GM12878 (cell line): ENCODE data around the gene COBLL1. TPM values are rescaled to one million over a fixed set of nuclear protein-coding genes. Genes with fewer than 3 reads are reported as not detected.

Source experiments
- ATAC-seq: fragments of 200-7000 bp; cut with Tn5 transposase; 3 replicates; pipeline ENCODE4 v1.9.1; 2020; ENCODE audit warnings: mild to moderate bottlenecking, moderate library complexity
- BruUV-seq: library from RNA; stranded (reverse); fragments of 400-500 nt; replicated peaks from 2 replicates; lab custom pipeline; 2021; lab: Mats Ljungman, UMichigan
- CTCF ChIA-PET: fragments of 300-600 bp; sonication (Branson Sonifier 250); formaldehyde crosslinking; extraction: SDS; loops from one replicate; lab custom pipeline; 2021; ENCODE audit warnings: inconsistent platforms; lab: Yijun Ruan, JAX
- POLR2A ChIA-PET: fragments of 350-600 bp; formaldehyde crosslinking; extraction: SDS; loops from one replicate; lab custom pipeline; 2021; ENCODE audit warnings: inconsistent platforms; lab: Charles Lee
- RAD21 ChIA-PET: fragments of 300-600 bp; sonication (Branson Sonifier 250); formaldehyde crosslinking; loops from one replicate; lab custom pipeline; 2023; ENCODE audit warnings: antibody characterized with exemption; ENCODE audit not compliant: unreplicated experiment; lab: Charles Lee
- SMC1A ChIA-PET: fragments of 300-600 bp; sonication (Branson Sonifier 250); formaldehyde crosslinking; loops from one replicate; lab custom pipeline; 2023; ENCODE audit not compliant: unreplicated experiment, uncharacterized antibody; lab: Charles Lee
- DNase-seq: peaks from one replicate; pipeline ENCODE4 v3.0.0-alpha.2; 2011; ENCODE audit warnings: low read depth, low spot score
- FAIRE-seq: peaks from 3 replicates; lab custom pipeline; 2011; peaks lifted over from hg19 to GRCh38; lab: Jason Lieb, UNC
- H2AFZ ChIP-seq: 2 replicates; pipeline ENCODE4 v1.6.0; 2011; ENCODE audit warnings: low read depth, low read length, control low read depth; ENCODE audit not compliant: control insufficient read depth
- H3K27ac ChIP-seq: 2 replicates; pipeline ENCODE4 v1.5.1; 2011; ENCODE audit warnings: control low read depth; ENCODE audit not compliant: control insufficient read depth, insufficient read depth
- H3K27me3 ChIP-seq, 2 experiments: replicated peaks in 1 of 2; 2 replicates each; pipeline versions ENCODE4 v1.6.0 to v1.6.1; 2011; ENCODE audit warnings: low read length in 1 of 2; ENCODE audit not compliant: control insufficient read depth in 2 of 2, insufficient read depth in 2 of 2
- H3K36me3 ChIP-seq, 2 experiments: 2 replicates each; pipeline ENCODE4 v1.5.1; 2011; ENCODE audit warnings: low read length in 1 of 2; ENCODE audit not compliant: control insufficient read depth in 2 of 2, insufficient read depth in 2 of 2
- H3K4me1 ChIP-seq: 2 replicates; pipeline ENCODE4 v1.6.1; 2011; ENCODE audit warnings: mild to moderate bottlenecking, low read length, moderate library complexity, mixed read lengths; ENCODE audit not compliant: control insufficient read depth, insufficient read depth
- H3K4me2 ChIP-seq: 2 replicates; pipeline ENCODE4 v1.6.0; 2011; ENCODE audit warnings: control low read depth; ENCODE audit not compliant: control insufficient read depth, insufficient read depth
- H3K4me3 ChIP-seq: fragments of 200-600 bp; sonication (generic); 2 replicates; pipeline ENCODE4 v1.5.1; 2016
- H3K79me2 ChIP-seq: 2 replicates; pipeline ENCODE4 v1.6.0; 2011; ENCODE audit warnings: low read length; ENCODE audit not compliant: control insufficient read depth, insufficient read depth
- H3K9ac ChIP-seq: 2 replicates; pipeline ENCODE4 v1.8.0; 2011; ENCODE audit warnings: low read length, control low read depth, mixed read lengths; ENCODE audit not compliant: control insufficient read depth, insufficient read depth
- H3K9me3 ChIP-seq: replicated peaks from 3 replicates; pipeline ENCODE4 v1.5.1; 2011; ENCODE audit warnings: mild to moderate bottlenecking, low read length; ENCODE audit not compliant: control insufficient read depth, insufficient read depth
- H4K20me1 ChIP-seq: 2 replicates; pipeline ENCODE4 v1.6.0; 2011; ENCODE audit not compliant: control insufficient read depth, insufficient read depth
- ESRRA ChIP-seq: IDR thresholded peaks from 2 replicates; pipeline ENCODE4 v1.6.1; 2012; ENCODE audit warnings: mild to moderate bottlenecking, low read length, improper control_type of control experiment
- FOXK2 ChIP-seq: fragments of 450-650 bp; IDR thresholded peaks from 2 replicates; pipeline ENCODE4 v1.6.1; 2017; ENCODE audit warnings: mild to moderate bottlenecking, moderate library complexity
- IRF4 ChIP-seq: IDR thresholded peaks from 2 replicates; pipeline ENCODE4 v1.6.1; 2011; ENCODE audit warnings: low read depth, low read length
- MTA2 ChIP-seq: fragments of 450-650 bp; IDR thresholded peaks from 2 replicates; pipeline ENCODE4 v1.6.1; 2016; ENCODE audit warnings: low read depth, mild to moderate bottlenecking, moderate library complexity
- NFIC ChIP-seq: IDR thresholded peaks from 2 replicates; pipeline ENCODE4 v1.6.1; 2012; ENCODE audit warnings: low read depth, mild to moderate bottlenecking, inconsistent platforms, low read length, moderate library complexity
- SMAD1 ChIP-seq: fragments of 450-650 bp; IDR thresholded peaks from 2 replicates; pipeline ENCODE4 v1.6.1; 2018; ENCODE audit warnings: mild to moderate bottlenecking, low read depth; ENCODE audit not compliant: partially characterized antibody
- SMAD5 ChIP-seq: IDR thresholded peaks from 2 replicates; pipeline ENCODE4 v1.6.1; 2016; ENCODE audit warnings: antibody characterized with exemption, low read depth
- SUZ12 ChIP-seq: fragments of 200-600 bp; sonication (generic); IDR thresholded peaks from one replicate; pipeline ENCODE4 v1.6.1; 2018; ENCODE audit warnings: antibody characterized with exemption, mild to moderate bottlenecking; ENCODE audit not compliant: unreplicated experiment
- TCF12 ChIP-seq: IDR thresholded peaks from 2 replicates; pipeline ENCODE4 v1.6.1; 2011; ENCODE audit warnings: low read depth, mild to moderate bottlenecking, low read length
- WGBS: methylation state at CpG from one replicate; pipeline ENCODE4 v1.1.6; 2016; ENCODE audit warnings: low lambda C conversion rate; ENCODE audit not compliant: insufficient replicate concordance, insufficient coverage; ENCODE audit errors: missing lambda C conversion rate; 5-methylcytosine and 5-hydroxymethylcytosine counted together
- in situ Hi-C: fragments of 300-500 bp; cut with MboI; formaldehyde crosslinking; loops from 9 replicates; pipeline ENCODE4 v1.14.3; 2018; ENCODE audit warnings: mixed read lengths
- intact Hi-C: fragments of 100-400 bp; cut with micrococcal nuclease; formaldehyde crosslinking; loops from one replicate; pipeline ENCODE4 v1.14.2; 2022; ENCODE audit not compliant: unreplicated experiment
- polyA plus RNA-seq, 11 experiments: library from polyadenylated mRNA; depleted of rRNA in 4 of 11; unstranded in 6 of 11; stranded (reverse) in 5 of 11; fragments of >200 nt; fragmentation: Nextera tagmentation in 4 of 11; fragmentation: Illumina TruSeq in 1 of 11; extraction: Ambion mirVana in 4 of 11; extraction: Trizol in 1 of 11; gene quantifications; 1 replicate in 1 of 11; 2 replicates in 10 of 11; pipeline versions ENCODE4 v1.2.1 to v1.2.3, GENCODE V29; 2011 to 2016; ENCODE audit warnings: inconsistent platforms in 2 of 11, missing spikeins in 2 of 11, low read depth in 1 of 11
- total RNA-seq, 4 experiments: library from RNA; depleted of rRNA in 3 of 4; stranded (reverse); fragments of >200 nt in 3 of 4; fragmentation: Illumina TruSeq in 1 of 4; extraction: Trizol in 1 of 4; gene quantifications; 2 replicates each; pipeline versions ENCODE4 v1.2.1 to v1.2.3, GENCODE V29; 2013 to 2021

The COBLL1 gene
- total and polyA plus RNA-seq, 10 of the 15 experiments (the other 5 are each of a cell fraction or from before 2014, with no cell fraction given): 0.46 TPM; not detected in 9

- DNase-seq: no peak
- ATAC-seq: no peak
- Histone ChIP-seq H3K9me3 (no peaks in the 10 kb centered on the region), H3K27ac (no peak overlapping the region), H3K4me3 (no peak overlapping the region), H3K36me3 (no peaks in the 10 kb centered on the region), H3K9ac (no peak overlapping the region), H3K79me2 (no peaks in the 10 kb centered on the region), H2AFZ (no peak overlapping the region), H3K4me2 (no peak overlapping the region), H4K20me1 (no peaks in the 10 kb centered on the region)
- in situ Hi-C loops (no loop called here), intact Hi-C loops (no loop called here)
- ChIA-PET POLR2A (no interaction called here), RAD21 (no interaction called here), CTCF (no interaction called here)
- no TSS peak for BruUV-seq
- no peak for FAIRE-seq
- no peak for TF ChIP-seq ESRRA
- TF ChIP-seq, all 136 proteins: peak for 0
- Histone ChIP-seq H3K4me1 (no peaks in the 10 kb centered on the region), H3K27me3 (no peaks in the 10 kb centered on the region)
- SMC1A ChIA-PET: no interaction called here
Measured at GRCh38 chr2:164810843-164811242, 30.8 kb downstream of the COBLL1 start.

DNA sequence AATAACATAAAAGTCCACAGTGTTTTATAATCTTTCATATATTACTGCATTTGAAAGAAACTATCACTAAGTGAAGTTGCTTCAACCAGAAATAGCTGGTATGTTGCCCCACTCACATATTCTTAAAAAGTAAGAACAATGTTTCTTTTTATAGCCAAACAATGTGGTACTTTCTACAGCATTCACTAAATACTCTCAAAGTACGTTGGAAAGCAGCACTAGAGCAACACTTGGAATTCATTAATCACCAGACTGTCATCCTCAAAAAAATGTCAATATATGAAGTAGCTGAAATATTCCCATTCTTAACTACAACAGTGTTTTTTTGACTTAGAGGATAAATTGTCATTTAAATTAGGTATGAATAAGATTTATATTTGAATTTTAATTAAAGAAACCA is 32.8 kb downstream of the COBLL1 start:
- 0% methylated on average over 1 of the region's 1 CpG for WGBS
- no TSS peak for BruUV-seq
- no peak overlapping the region for H3K9ac ChIP-seq
- DNase-seq: no peak
- H3K4me2 ChIP-seq: no peak overlapping the region
- RAD21 ChIA-PET: no interaction called here
- FAIRE-seq: no peak
- H3K9me3 ChIP-seq: no peaks in the 10 kb centered on the region
- no peaks in the 10 kb centered on the region for H3K27me3 ChIP-seq
- H3K27ac ChIP-seq: no peak overlapping the region
- ATAC-seq: no peak
- no peak overlapping the region for H3K4me3 ChIP-seq
- H3K36me3 ChIP-seq: no peaks in the 10 kb centered on the region
- CTCF ChIA-PET: interaction anchor here (1.0 kb wide), 1 partner anchor 68 kb away, joined by 3 read pairs; no protein-coding TSS in a partner anchor
- no peaks in the 10 kb centered on the region for H3K4me1 ChIP-seq
- no peaks in the 10 kb centered on the region for H4K20me1 ChIP-seq
- intact Hi-C loops: loop anchor here (5.0 kb wide), 1 partner anchor 56 kb away; no protein-coding TSS in a partner anchor
- TF ChIP-seq MTA2 (no peak), TCF12 (no peak), SMAD5 (no peak), NFIC (no peak), FOXK2 (no peak), SUZ12 (no peak), IRF4 (no peak), SMAD1 (no peak)
- TF ChIP-seq, all 136 proteins: peak for 0
- no peak overlapping the region for H2AFZ ChIP-seq
- H3K79me2 ChIP-seq: no peaks in the 10 kb centered on the region
- SMC1A ChIA-PET: interaction anchor here (1.3 kb wide), 1 partner anchor 10 kb away, joined by 4 read pairs; no protein-coding TSS in a partner anchor
- in situ Hi-C loops: no loop called here
- POLR2A ChIA-PET: no interaction called here
